ENCODE results near the gene CHRNE.

DNA sequence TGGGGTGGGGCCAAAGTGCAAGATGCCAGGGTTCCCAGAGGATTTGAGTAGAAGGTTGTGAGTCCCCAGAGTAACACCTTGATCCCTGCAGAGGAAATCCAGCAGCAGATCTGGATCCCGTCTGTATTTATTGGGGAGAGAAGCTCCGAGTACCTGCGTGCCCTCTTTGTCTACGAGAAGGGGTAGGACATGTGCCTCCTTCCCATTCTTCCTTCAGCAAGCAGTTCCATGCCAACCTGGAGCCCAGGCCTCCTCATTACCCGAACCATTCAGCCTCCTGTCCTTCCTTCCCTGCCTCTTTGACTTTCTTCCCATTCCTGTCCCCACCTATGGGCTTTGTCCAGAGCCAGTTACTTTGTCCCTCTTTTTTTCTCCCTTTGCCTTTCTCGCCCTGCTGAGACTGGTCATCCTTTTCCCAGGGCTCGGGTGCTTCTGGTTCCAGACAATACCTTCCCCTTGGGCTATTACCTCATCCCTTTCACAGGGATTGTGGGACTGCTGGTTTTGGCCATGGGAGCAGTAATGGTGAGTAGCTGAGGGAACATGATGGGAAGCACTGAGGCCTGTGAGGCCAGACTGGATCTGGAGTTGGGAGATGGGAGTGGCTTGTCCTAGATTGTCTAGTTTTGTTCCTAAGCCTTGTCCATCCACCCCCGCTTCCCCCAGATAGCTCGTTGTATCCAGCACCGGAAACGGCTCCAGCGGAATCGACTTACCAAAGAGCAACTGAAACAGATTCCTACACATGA, 40.0 kb upstream of the CHRNE start:
- TF ChIP-seq CTCF (IDR thresholded peaks at IDR 0.05) = no peak
- TF ChIP-seq POLR2A (IDR thresholded peaks at IDR 0.05) = no peak

All from adrenal gland (tissue), 5 donors.